MCF 10A (cell line): ENCODE results near the gene SYT11. TPM values are rescaled to one million over a fixed set of nuclear protein-coding genes. Genes with fewer than 3 reads are reported as not detected.
A peak's percentile ranks its signal among the peaks of the same experiment; 100 is the strongest.

Source experiments
- BruUV-seq: library from RNA; stranded (reverse); fragments of 400-500 nt; replicated peaks from 2 replicates; lab custom pipeline; 2021; lab: Mats Ljungman, UMichigan
- CTCF ChIA-PET: fragments of 300-600 bp; sonication (Branson Sonifier 250); formaldehyde crosslinking; extraction: SDS; loops from one replicate; lab custom pipeline; 2021; ENCODE audit warnings: antibody characterized with exemption, inconsistent platforms; lab: Yijun Ruan, JAX
- POLR2A ChIA-PET: fragments of 300-600, 350-650 bp; sonication (Branson Sonifier 250); formaldehyde crosslinking; extraction: SDS; loops from one replicate; lab custom pipeline; 2020; ENCODE audit warnings: antibody characterized with exemption, inconsistent platforms; lab: Yijun Ruan, JAX
- DNase-seq: peaks from one replicate; pipeline ENCODE4 v3.0.0-alpha.2; 2018; ENCODE audit not compliant: unreplicated experiment
- H3K27ac Mint-ChIP-seq: one replicate; pipeline ENCODE4 v1.8.0; 2022; ENCODE audit warnings: mild to moderate bottlenecking, low read depth, mixed read lengths; ENCODE audit not compliant: unreplicated experiment
- H3K27me3 Mint-ChIP-seq: one replicate; pipeline ENCODE4 v1.8.0; 2022; ENCODE audit warnings: mixed read lengths; ENCODE audit not compliant: insufficient read depth, unreplicated experiment
- H3K36me3 Mint-ChIP-seq: one replicate; pipeline ENCODE4 v1.8.0; 2022; ENCODE audit warnings: mild to moderate bottlenecking, moderate library complexity, mixed read lengths; ENCODE audit not compliant: insufficient read depth, unreplicated experiment
- H3K4me1 Mint-ChIP-seq: one replicate; pipeline ENCODE4 v1.8.0; 2022; ENCODE audit warnings: mixed read lengths; ENCODE audit not compliant: insufficient read depth, unreplicated experiment
- H3K4me3 Mint-ChIP-seq: one replicate; pipeline ENCODE4 v1.8.0; 2022; ENCODE audit warnings: mild to moderate bottlenecking, moderate library complexity, mixed read lengths; ENCODE audit not compliant: unreplicated experiment
- H3K9me3 Mint-ChIP-seq: one replicate; pipeline ENCODE4 v1.8.0; 2022; ENCODE audit warnings: mixed read lengths; ENCODE audit not compliant: unreplicated experiment
- intact Hi-C: fragments of 100-400 bp; cut with micrococcal nuclease; formaldehyde crosslinking; loops from 2 replicates; pipeline ENCODE4 v1.14.1; 2022
- total RNA-seq: library from RNA; stranded (reverse); gene quantifications from 2 replicates; pipeline ENCODE4 v1.2.3, GENCODE V29; 2022
- TF ChIP-seq, protein P1 (sequence below): fragments of 200-600 bp; IDR thresholded peaks from one replicate; pipeline ENCODE4 v1.8.0; 2022; ENCODE audit warnings: antibody characterized with exemption, mild to moderate bottlenecking; ENCODE audit not compliant: unreplicated experiment

Gene SYT11
- total RNA-seq, 1 experiment from 2014 or later, result 0.14 TPM

GRCh38 chr1:155816351-155816750, 43.0 kb upstream of the SYT11 start:
- TF ChIP-seq, protein P1, sequence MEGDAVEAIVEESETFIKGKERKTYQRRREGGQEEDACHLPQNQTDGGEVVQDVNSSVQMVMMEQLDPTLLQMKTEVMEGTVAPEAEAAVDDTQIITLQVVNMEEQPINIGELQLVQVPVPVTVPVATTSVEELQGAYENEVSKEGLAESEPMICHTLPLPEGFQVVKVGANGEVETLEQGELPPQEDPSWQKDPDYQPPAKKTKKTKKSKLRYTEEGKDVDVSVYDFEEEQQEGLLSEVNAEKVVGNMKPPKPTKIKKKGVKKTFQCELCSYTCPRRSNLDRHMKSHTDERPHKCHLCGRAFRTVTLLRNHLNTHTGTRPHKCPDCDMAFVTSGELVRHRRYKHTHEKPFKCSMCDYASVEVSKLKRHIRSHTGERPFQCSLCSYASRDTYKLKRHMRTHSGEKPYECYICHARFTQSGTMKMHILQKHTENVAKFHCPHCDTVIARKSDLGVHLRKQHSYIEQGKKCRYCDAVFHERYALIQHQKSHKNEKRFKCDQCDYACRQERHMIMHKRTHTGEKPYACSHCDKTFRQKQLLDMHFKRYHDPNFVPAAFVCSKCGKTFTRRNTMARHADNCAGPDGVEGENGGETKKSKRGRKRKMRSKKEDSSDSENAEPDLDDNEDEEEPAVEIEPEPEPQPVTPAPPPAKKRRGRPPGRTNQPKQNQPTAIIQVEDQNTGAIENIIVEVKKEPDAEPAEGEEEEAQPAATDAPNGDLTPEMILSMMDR, result no peak
- no peaks in the 10 kb centered on the region for H3K4me1 Mint-ChIP-seq
- H3K36me3 Mint-ChIP-seq, result peaks cover 94% of the 10 kb centered on the region
- peak overlapping the region; percentile 68 for H3K27ac Mint-ChIP-seq
- intact Hi-C loops, result no loop called here
- H3K9me3 Mint-ChIP-seq, result no peaks in the 10 kb centered on the region
- no peaks in the 10 kb centered on the region for H3K27me3 Mint-ChIP-seq
- H3K4me3 Mint-ChIP-seq, result no peak overlapping the region
- POLR2A ChIA-PET, result interaction anchor here (0.8 to 1.0 kb wide), 2 partner anchors 9 to 41 kb away, joined by 3 to 4 read pairs; no protein-coding TSS in a partner anchor
- CTCF ChIA-PET, result interaction anchor here (0.6 to 1.1 kb wide), 2 partner anchors 173 to 314 kb away, joined by 3 read pairs; no protein-coding TSS in a partner anchor
- DNase-seq, result no peak
- no TSS peak for BruUV-seq

- H3K36me3 Mint-ChIP-seq, result peaks cover 72% of the 10 kb centered on the region
- no peaks in the 10 kb centered on the region for H3K9me3 Mint-ChIP-seq
- H3K27me3 Mint-ChIP-seq, result no peaks in the 10 kb centered on the region
- no peaks in the 10 kb centered on the region for H3K4me1 Mint-ChIP-seq
- no peak overlapping the region for H3K27ac Mint-ChIP-seq
- TF ChIP-seq, protein P1, result no peak
- BruUV-seq, result no TSS peak
- CTCF ChIA-PET, result no interaction called here
- H3K4me3 Mint-ChIP-seq, result no peak overlapping the region
- POLR2A ChIA-PET, result interaction anchor here (0.6 kb wide), 1 partner anchor 10 kb away, joined by 3 read pairs; no protein-coding TSS in a partner anchor
- intact Hi-C loops, result no loop called here
- no peak for DNase-seq
Measured at GRCh38 chr1:155827450-155827849, 31.9 kb upstream of the SYT11 start.

DNA sequence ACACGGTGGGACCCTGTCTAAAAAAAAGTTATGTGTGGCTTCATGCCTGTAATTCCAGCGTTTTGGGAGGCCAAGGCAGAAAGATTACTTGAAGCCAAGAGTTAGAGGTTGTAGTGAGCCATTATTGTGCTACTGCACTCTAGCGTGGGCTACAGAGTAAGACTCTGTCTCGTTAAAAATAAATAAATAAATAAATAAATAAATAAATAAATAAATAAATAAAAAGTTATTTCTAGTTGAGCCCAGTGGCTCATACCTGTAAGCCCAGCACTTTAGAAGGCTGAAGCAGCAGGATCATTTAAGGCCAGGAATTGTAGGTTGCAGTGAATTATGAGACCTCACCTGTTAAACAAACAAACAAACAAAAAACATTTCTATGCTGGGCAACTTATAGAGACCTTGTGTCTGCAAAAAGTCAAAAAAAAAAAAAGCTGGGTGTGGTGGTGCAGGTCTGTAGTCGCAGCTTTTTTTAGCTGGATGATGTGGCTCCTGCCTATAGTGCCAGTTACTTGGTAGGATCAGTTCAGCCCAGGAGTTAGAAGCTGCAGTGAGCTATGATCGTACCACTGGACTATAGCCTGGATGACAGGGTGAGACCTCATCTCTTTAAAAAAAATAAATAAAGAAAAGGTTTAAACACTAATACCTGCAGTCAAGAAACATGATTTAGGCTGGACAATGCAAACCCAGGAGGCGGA, 27.9 kb upstream of the SYT11 start:
- peaks cover 11% of the 10 kb centered on the region for H3K4me1 Mint-ChIP-seq
- CTCF ChIA-PET, result interaction anchor here (0.5 kb wide), 1 partner anchor 59 kb away, joined by 3 read pairs; no protein-coding TSS in a partner anchor

More for the DNA sequence above, 27.9 kb upstream of the SYT11 start:
- no TSS peak for BruUV-seq
- H3K36me3 Mint-ChIP-seq, result peaks cover 45% of the 10 kb centered on the region
- H3K27me3 Mint-ChIP-seq, result no peaks in the 10 kb centered on the region
- no peak for DNase-seq
- H3K9me3 Mint-ChIP-seq, result no peaks in the 10 kb centered on the region
- POLR2A ChIA-PET, result no interaction called here
- H3K27ac Mint-ChIP-seq, result no peak overlapping the region
- no peak overlapping the region for H3K4me3 Mint-ChIP-seq
- intact Hi-C loops, result no loop called here
- TF ChIP-seq, protein P1, result no peak
